CD4-positive, alpha-beta T cell treated with Interleukin-2 at 100 ng/mL for 4 hours (primary cell): Measurements from ENCODE around the gene SIRT5.
A peak's percentile ranks its signal among the peaks of the same experiment; 100 is the strongest.

Experiments
- DNase-seq: peaks from one replicate; pipeline ENCODE4 v3.0.0-alpha.2; 2020; ENCODE audit warnings: low spot score

SIRT5 gene

GRCh38 chr6:13553646-13554045 lies 20.8 kb upstream of the SIRT5 start:
- DNase-seq = no peak

GRCh38 chr6:13554929-13555333 lies 19.5 kb upstream of the SIRT5 start:
- DNase-seq = no peak

GRCh38 chr6:13557841-13558240 lies 16.6 kb upstream of the SIRT5 start:
- DNase-seq = no peak

- no peak for DNase-seq
Observed at GRCh38 chr6:13558718-13559117, 15.7 kb upstream of the SIRT5 start.

GRCh38 chr6:13559251-13559650 lies 15.2 kb upstream of the SIRT5 start:
- no peak for DNase-seq

- no peak for DNase-seq
Observed at GRCh38 chr6:13559968-13560650, 14.3 kb upstream of the SIRT5 start.

GRCh38 chr6:13560651-13561044 lies 13.8 kb upstream of the SIRT5 start:
- DNase-seq = no peak

- no peak for DNase-seq
Observed at GRCh38 chr6:13561624-13562267, 12.7 kb upstream of the SIRT5 start.

GRCh38 chr6:13563009-13563408 lies 11.4 kb upstream of the SIRT5 start:
- DNase-seq = no peak

- no peak for DNase-seq
Observed at GRCh38 chr6:13565921-13566320, 8.5 kb upstream of the SIRT5 start.

GRCh38 chr6:13566500-13566899 lies 7.9 kb upstream of the SIRT5 start:
- no peak for DNase-seq

- no peak for DNase-seq
Observed at GRCh38 chr6:13568970-13569369, 5.4 kb upstream of the SIRT5 start.

GRCh38 chr6:13572240-13572639 lies 2.2 kb upstream of the SIRT5 start:
- DNase-seq = no peak

- no peak for DNase-seq
Observed at GRCh38 chr6:13572951-13573654, 1.3 kb upstream of the SIRT5 start.

- peak; percentile 4 for DNase-seq
Observed at GRCh38 chr6:13573669-13574110, 711 bp upstream of the SIRT5 start.

GRCh38 chr6:13574149-13574570 lies 241 bp upstream of the SIRT5 start:
- DNase-seq = peak; percentile 94

- DNase-seq = no peak
Observed at GRCh38 chr6:13575377-13575775, 975 bp downstream of the SIRT5 start.

GRCh38 chr6:13576017-13576416 lies 1.6 kb downstream of the SIRT5 start:
- no peak for DNase-seq

- DNase-seq = no peak
Observed at GRCh38 chr6:13577926-13578325, 3.5 kb downstream of the SIRT5 start.

- no peak for DNase-seq
Observed at GRCh38 chr6:13579911-13580310, 5.5 kb downstream of the SIRT5 start.

GRCh38 chr6:13581700-13582229 lies 7.4 kb downstream of the SIRT5 start:
- DNase-seq = no peak

- no peak for DNase-seq
Observed at GRCh38 chr6:13586603-13587542, 12.5 kb downstream of the SIRT5 start.
